ENCODE measurements around the gene PPP1R10.

- TF ChIP-seq POLR2A (IDR thresholded peaks at IDR 0.05), result no peak
- TF ChIP-seq CTCF (IDR thresholded peaks at IDR 0.05), result no peak
These were observed 24.8 kb downstream of the PPP1R10 start for GRCh38 chr6:30592287-30592686.

Measured in breast epithelium (tissue), 3 donors.